ES-I3 (cell line): ENCODE results near the gene GNA14.
"Not testable (repeated sequence)": the region's sequence is repeated elsewhere in the genome, so short reads cannot be mapped to it uniquely, and the experiment has no call there.

Source experiments
- H3K36me3 ChIP-seq: 2 replicates; pipeline ENCODE4 v1.6.1; 2013; ENCODE audit warnings: mild to moderate bottlenecking, low read length, control low read depth, moderate library complexity; ENCODE audit not compliant: insufficient read depth
- H3K4me1 ChIP-seq: 2 replicates; pipeline ENCODE4 v1.6.1; 2013; ENCODE audit warnings: mild to moderate bottlenecking, control low read depth, low read length; ENCODE audit not compliant: insufficient read depth
- H3K9ac ChIP-seq: 2 replicates; pipeline ENCODE4 v1.6.1; 2013; ENCODE audit warnings: low read depth, mild to moderate bottlenecking, low read length, moderate library complexity
- H3K9me3 ChIP-seq: 2 replicates; pipeline ENCODE4 v1.6.1; 2013; ENCODE audit warnings: mild to moderate bottlenecking, low read length, moderate library complexity; ENCODE audit not compliant: control insufficient read depth, insufficient read depth

GNA14 gene

DNA sequence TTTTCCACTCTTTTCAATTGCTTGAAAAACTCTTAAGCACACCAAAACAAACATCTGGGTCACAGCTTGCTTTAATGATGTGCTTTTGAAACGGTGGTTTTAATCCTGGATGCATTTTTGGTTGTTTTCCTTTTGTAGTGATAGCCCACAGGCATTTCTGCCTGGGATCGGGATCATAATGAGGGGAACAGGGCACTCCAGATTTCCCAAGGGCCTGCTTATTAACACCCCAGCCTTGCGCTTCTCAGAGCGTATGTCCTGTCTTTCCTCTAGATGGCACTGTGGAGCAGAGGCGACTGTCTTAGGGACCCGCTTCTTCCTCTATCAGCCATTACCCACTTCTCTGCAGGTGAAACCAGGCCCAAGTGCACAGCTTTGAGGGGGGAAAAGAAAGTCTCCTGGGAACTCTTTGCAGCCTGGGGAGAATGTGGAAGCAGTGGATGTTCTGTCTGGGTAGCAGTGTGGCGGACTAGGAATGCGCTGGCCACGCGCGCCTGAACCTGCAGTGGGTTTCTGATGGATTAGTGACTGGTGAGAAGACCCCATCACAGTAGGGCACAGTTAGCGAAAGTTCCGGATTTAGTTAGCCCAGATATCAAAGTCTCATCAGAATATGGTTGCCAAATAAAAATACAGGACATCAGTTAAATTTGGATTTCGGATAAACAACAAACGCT, 190.1 kb downstream of the GNA14 start:
- Histone ChIP-seq H3K9me3 (no peaks in the 10 kb centered on the region), H3K36me3 (no peaks in the 10 kb centered on the region), H3K9ac (no peak overlapping the region), H3K4me1 (peaks cover 9% of the 10 kb centered on the region; the same call in 1 of the 2 replicates)

- H3K4me1 ChIP-seq: peaks cover 9% of the 10 kb centered on the region; the same call in 1 of the 2 replicates
- H3K36me3 ChIP-seq: no peaks in the 10 kb centered on the region
- no peaks in the 10 kb centered on the region for H3K9me3 ChIP-seq
- H3K9ac ChIP-seq: no peak overlapping the region
These were observed 191.2 kb downstream of the GNA14 start for GRCh38 chr9:77456829-77457437.

- Histone ChIP-seq H3K9me3 (no peaks in the 10 kb centered on the region), H3K4me1 (peaks cover 9% of the 10 kb centered on the region; the same call in 1 of the 2 replicates), H3K36me3 (no peaks in the 10 kb centered on the region), H3K9ac (no peak overlapping the region)
These were observed 192.7 kb downstream of the GNA14 start for GRCh38 chr9:77455312-77455927.

GRCh38 chr9:77454663-77455062, 193.5 kb downstream of the GNA14 start:
- Histone ChIP-seq H3K9ac (no peak overlapping the region), H3K4me1 (peaks cover 9% of the 10 kb centered on the region; the same call in 1 of the 2 replicates), H3K36me3 (no peaks in the 10 kb centered on the region), H3K9me3 (no peaks in the 10 kb centered on the region)

GRCh38 chr9:77453825-77454647, 194.1 kb downstream of the GNA14 start:
- Histone ChIP-seq H3K36me3 (no peaks in the 10 kb centered on the region), H3K4me1 (peaks cover 9% of the 10 kb centered on the region; the same call in 1 of the 2 replicates), H3K9ac (no peak overlapping the region), H3K9me3 (no peaks in the 10 kb centered on the region)

DNA sequence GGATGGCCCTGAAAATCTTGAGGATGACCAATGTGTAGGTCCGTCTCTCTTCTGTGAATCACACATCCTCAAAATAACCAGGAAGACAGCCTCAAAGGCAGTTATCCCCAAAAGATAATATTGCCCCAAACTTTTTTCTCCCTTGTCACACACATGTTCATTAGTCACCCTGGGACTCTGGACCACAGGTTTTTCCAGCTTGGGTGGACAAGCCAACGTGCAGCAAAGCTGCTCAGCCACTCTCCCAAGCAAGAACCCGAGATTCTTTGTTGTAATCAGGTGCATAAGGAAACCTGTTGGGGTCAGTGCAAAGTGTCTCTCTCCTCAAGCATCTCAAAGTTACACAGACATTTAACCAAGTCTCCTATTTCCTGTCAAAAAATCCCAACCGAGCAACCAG, 196.6 kb downstream of the GNA14 start:
- Histone ChIP-seq H3K9ac (no peak overlapping the region), H3K4me1 (peaks cover 4% of the 10 kb centered on the region; the same call in 1 of the 2 replicates), H3K36me3 (no peaks in the 10 kb centered on the region), H3K9me3 (no peaks in the 10 kb centered on the region)

DNA sequence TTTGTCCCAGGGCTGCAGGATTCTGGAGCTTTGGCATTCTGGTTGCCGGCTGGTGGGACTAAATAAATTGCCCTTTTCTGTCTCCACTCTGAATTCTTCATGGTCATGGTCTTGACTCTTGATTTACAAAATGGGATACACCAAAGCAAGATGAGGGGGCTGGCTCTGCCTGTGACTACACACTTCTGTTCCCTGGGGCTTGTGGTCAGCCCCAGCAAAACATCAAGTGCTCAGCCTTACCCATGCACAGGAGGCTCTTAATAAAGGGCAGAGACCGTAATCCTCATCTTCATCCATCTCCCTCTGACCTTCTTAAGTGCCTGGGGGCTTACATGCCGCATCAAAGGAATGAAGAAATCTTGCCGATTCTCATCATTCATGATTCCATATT, 198.0 kb downstream of the GNA14 start:
- H3K9me3 ChIP-seq: no peaks in the 10 kb centered on the region
- H3K36me3 ChIP-seq: no peaks in the 10 kb centered on the region
- H3K9ac ChIP-seq: no peak overlapping the region
- H3K4me1 ChIP-seq: no peaks in the 10 kb centered on the region

- Histone ChIP-seq H3K9ac (no peak overlapping the region), H3K36me3 (0 out of 2 replicates have a peak, but pooled peaks cover 2% of the 10 kb centered on the region), H3K9me3 (no peaks in the 10 kb centered on the region), H3K4me1 (no peaks in the 10 kb centered on the region)
These were observed 198.7 kb downstream of the GNA14 start for GRCh38 chr9:77449240-77450084.

- 0 out of 2 replicates have a peak, but pooled peaks cover 2% of the 10 kb centered on the region for H3K36me3 ChIP-seq
- no peak overlapping the region for H3K9ac ChIP-seq
- H3K4me1 ChIP-seq: no peaks in the 10 kb centered on the region
- H3K9me3 ChIP-seq: no peaks in the 10 kb centered on the region
These were observed 200.5 kb downstream of the GNA14 start for GRCh38 chr9:77447646-77448045.

GRCh38 chr9:77442436-77442835, 205.7 kb downstream of the GNA14 start:
- Histone ChIP-seq H3K9ac (no peak overlapping the region), H3K4me1 (peaks cover 7% of the 10 kb centered on the region; the same call in 1 of the 2 replicates), H3K36me3 (0 out of 2 replicates have a peak, but pooled peaks cover 2% of the 10 kb centered on the region), H3K9me3 (no peaks in the 10 kb centered on the region)

DNA sequence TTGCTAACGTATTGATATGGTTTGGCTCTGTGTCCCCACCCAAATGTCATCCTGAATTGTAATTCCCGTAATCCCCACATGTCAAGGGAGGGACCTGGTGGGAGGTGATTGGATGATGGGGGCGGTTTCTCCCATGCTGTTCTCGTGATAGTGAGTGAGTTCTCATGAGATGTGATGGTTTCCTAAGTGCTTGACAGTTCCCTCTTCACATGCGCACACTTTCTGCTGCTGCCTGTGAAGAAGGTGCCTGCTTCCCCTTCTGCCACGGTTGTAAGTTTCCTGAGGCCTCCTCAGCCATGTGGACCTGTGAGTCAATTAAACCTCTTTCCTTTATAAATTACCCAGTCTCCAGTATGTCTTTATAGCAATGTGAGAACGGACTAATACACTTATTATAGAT, 207.0 kb downstream of the GNA14 start:
- H3K9ac ChIP-seq, H3K36me3 ChIP-seq, H3K4me1 ChIP-seq, H3K9me3 ChIP-seq: not testable (repeated sequence)

DNA sequence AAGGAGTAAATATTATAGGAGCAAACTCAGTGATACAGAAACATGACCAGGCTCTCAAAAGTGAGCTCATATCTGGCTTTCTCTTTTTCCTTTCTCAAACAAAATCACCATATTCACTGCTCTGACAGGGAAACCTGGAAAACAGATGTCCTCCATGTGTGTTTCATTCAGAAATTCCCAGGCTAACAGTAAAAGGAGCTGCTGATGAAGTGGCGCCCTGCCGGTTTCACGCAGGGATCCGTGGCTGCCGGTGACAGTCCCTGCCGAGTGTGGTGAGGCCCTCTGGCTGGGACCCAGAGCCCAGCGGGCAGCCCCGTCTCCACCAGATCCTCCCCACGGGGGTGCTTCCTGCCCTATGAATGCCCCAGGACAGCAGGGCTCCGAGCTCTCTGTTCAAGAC, 208.1 kb downstream of the GNA14 start:
- Histone ChIP-seq H3K9me3 (no peaks in the 10 kb centered on the region), H3K36me3 (0 out of 2 replicates have a peak, but pooled peaks cover 2% of the 10 kb centered on the region), H3K4me1 (peaks cover 7% of the 10 kb centered on the region; the same call in 1 of the 2 replicates), H3K9ac (no peak overlapping the region)

- H3K9me3 ChIP-seq: no peaks in the 10 kb centered on the region
- H3K4me1 ChIP-seq: peaks cover 14% of the 10 kb centered on the region; the same call in 1 of the 2 replicates
- H3K9ac ChIP-seq: no peak overlapping the region
These were observed 209.5 kb downstream of the GNA14 start for GRCh38 chr9:77438653-77439052.

More at GRCh38 chr9:77438653-77439052, 209.5 kb downstream of the GNA14 start:
- no peaks in the 10 kb centered on the region for H3K36me3 ChIP-seq
